Stomach (tissue), 4 donors: Measurements from ENCODE around the gene SIK3.

ENCODE experiments used
- POLR2A ChIP-seq, 4 donors: fragments of 450-650 bp; IDR thresholded peaks; one replicate each; pipeline ENCODE4 v1.6.1; 2016; ENCODE audit warnings: antibody characterized with exemption in 4 of 4, control low read depth in 2 of 4, mild to moderate bottlenecking in 1 of 4, moderate library complexity in 1 of 4
- POLR2AphosphoS5 ChIP-seq, 3 donors: sonication (generic); formaldehyde crosslinking; IDR thresholded peaks; one replicate each; pipeline ENCODE4 v1.6.1; 2016; ENCODE audit warnings: antibody characterized with exemption in 3 of 3
- TF ChIP-seq, protein P1 (sequence below), 7 experiments: fragments of 450-650 bp in 4 of 7; fragments of 200-600 bp in 3 of 7; sonication (generic) in 3 of 7; IDR thresholded peaks; one replicate each; pipeline ENCODE4 v1.5.1; 2016 to 2019; ENCODE audit warnings: antibody characterized with exemption in 7 of 7, control low read depth in 2 of 7, mild to moderate bottlenecking in 1 of 7

DNA sequence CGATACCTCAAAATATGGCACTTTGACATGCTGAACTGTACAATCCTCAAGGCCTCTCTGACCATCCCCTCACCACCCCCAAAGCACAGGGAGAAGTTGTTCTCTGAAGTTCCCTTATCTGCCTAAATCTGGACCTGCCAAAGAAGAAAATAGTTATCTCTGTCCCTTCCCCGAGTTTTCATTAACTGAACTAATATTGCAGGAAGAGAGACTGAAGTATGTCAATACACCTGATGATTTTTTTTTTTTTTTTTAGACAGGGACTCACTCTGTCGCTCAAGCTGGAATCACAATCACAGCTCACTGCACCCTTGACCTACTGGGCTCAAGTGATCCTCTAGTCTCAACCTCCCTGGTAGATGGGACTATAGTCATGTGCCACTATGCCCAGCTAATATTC, 75.0 kb downstream of the SIK3 start:
- TF ChIP-seq POLR2AphosphoS5 (IDR thresholded peaks at IDR 0.05) (no peak), POLR2A (IDR thresholded peaks at IDR 0.05) (no peak)
- TF ChIP-seq, protein P1, sequence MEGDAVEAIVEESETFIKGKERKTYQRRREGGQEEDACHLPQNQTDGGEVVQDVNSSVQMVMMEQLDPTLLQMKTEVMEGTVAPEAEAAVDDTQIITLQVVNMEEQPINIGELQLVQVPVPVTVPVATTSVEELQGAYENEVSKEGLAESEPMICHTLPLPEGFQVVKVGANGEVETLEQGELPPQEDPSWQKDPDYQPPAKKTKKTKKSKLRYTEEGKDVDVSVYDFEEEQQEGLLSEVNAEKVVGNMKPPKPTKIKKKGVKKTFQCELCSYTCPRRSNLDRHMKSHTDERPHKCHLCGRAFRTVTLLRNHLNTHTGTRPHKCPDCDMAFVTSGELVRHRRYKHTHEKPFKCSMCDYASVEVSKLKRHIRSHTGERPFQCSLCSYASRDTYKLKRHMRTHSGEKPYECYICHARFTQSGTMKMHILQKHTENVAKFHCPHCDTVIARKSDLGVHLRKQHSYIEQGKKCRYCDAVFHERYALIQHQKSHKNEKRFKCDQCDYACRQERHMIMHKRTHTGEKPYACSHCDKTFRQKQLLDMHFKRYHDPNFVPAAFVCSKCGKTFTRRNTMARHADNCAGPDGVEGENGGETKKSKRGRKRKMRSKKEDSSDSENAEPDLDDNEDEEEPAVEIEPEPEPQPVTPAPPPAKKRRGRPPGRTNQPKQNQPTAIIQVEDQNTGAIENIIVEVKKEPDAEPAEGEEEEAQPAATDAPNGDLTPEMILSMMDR (IDR thresholded peaks at IDR 0.05), result no peak
